ENCODE measurements around the gene RPTOR. TPM values are rescaled to one million over a fixed set of nuclear protein-coding genes. Genes with fewer than 3 reads are reported as not detected.

Gene RPTOR
- total and polyA plus RNA-seq, 10 of the 15 experiments (the other 5 are each of a cell fraction or from before 2014, with no cell fraction given): 0.18 to 32.1 (median 7.8) TPM

DNA sequence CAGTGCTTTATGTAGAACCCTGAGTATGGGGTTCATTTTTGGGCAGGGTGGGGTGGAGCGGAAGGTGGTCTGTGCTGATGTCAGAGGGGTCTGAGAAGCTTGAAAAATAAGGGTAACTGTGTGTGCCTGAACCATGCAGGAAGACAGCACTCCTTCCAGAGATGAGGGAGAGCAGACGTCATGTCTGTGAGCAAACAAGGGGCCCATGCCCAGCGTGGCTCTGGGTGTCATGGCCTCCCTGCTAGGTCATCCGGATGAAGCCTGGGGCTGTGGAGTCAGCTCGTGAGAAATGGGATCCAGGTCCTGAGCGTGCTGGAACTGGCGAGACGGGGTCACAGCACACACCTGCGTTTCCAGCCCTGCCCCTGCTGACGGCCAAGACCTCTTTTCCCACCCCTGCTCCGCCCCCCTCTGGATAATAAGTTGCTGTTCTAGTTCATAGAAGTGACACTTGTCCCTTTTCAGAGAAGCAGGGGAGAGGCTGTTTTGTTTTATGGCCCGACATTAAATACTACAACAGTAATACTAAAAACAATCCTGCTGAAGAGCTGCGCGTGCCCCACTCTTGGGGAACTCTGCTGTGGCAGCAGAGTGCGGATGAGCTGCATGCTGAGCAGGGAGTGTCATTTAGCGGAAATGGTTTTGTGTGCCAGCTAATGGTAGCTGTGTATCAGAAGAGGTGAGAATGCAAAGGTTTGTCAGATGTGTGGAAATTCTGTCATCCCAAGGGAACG, 92.6 kb downstream of the RPTOR start:
- ChIA-PET SMC1A (ENCODE audit: uncharacterized antibody, unreplicated experiment) (no interaction called here), RAD21 (ENCODE audit: unreplicated experiment) (no interaction called here), POLR2A (no interaction called here), CTCF (no interaction called here)
- Histone ChIP-seq H3K79me2 (ENCODE audit: control insufficient read depth, insufficient read depth, low read length) (peaks cover 6% of the 10 kb centered on the region), H4K20me1 (ENCODE audit: control insufficient read depth, insufficient read depth) (no peaks in the 10 kb centered on the region), H3K27me3 (replicated peaks in 1 of 2; ENCODE audit: control insufficient read depth in 2 of 2, insufficient read depth in 2 of 2, low read length in 1 of 2) (no peaks in the 10 kb centered on the region), H3K36me3 (ENCODE audit: control insufficient read depth in 2 of 2, insufficient read depth in 2 of 2, low read length in 1 of 2) (peaks cover 0 to 4% of the 10 kb centered on the region in 2 experiments; a peak in 2 of 4 replicates), H3K4me3 (no peak overlapping the region), H3K9ac (ENCODE audit: control insufficient read depth, insufficient read depth, low read length) (no peak overlapping the region), H2AFZ (ENCODE audit: control insufficient read depth, low read depth, low read length) (no peak overlapping the region), H3K27ac (ENCODE audit: control insufficient read depth, insufficient read depth) (no peak overlapping the region), H3K4me2 (ENCODE audit: control insufficient read depth, insufficient read depth) (no peak overlapping the region), H3K9me3 (replicated peaks; ENCODE audit: control insufficient read depth, insufficient read depth, low read length) (no peaks in the 10 kb centered on the region; the same call in 2 of the 3 replicates), H3K4me1 (ENCODE audit: control insufficient read depth, insufficient read depth, low read length) (no peaks in the 10 kb centered on the region)
- ATAC-seq (no peak), FAIRE-seq (no peak), DNase-seq (ENCODE audit: low read depth, low spot score) (no peak)
- no TSS peak for BruUV-seq (replicated peaks)
- in situ Hi-C loops (cut with MboI): no loop called here
- intact Hi-C loops (cut with micrococcal nuclease; ENCODE audit: unreplicated experiment): no loop called here
- no peak for TF ChIP-seq JUNB (IDR thresholded peaks at IDR 0.05)
- no peak for TF ChIP-seq ETV6 (conservative IDR thresholded peaks at IDR 0.05 in 1 of 2, IDR thresholded peaks at IDR 0.05 in 1 of 2; ENCODE audit: borderline replicate concordance in 1 of 2, low read depth in 1 of 2)
- TF ChIP-seq CREB1 (IDR thresholded peaks at IDR 0.05; ENCODE audit: low read depth): no peak
- no peak for TF ChIP-seq MTA3 (IDR thresholded peaks at IDR 0.05; ENCODE audit: borderline replicate concordance, low read length)
- no peak for TF ChIP-seq SPI1 (IDR thresholded peaks at IDR 0.05; ENCODE audit: borderline replicate concordance, insufficient read depth, low read depth, low read length)
- TF ChIP-seq SMARCA5 (IDR thresholded peaks at IDR 0.05): no peak
- TF ChIP-seq, protein P1, sequence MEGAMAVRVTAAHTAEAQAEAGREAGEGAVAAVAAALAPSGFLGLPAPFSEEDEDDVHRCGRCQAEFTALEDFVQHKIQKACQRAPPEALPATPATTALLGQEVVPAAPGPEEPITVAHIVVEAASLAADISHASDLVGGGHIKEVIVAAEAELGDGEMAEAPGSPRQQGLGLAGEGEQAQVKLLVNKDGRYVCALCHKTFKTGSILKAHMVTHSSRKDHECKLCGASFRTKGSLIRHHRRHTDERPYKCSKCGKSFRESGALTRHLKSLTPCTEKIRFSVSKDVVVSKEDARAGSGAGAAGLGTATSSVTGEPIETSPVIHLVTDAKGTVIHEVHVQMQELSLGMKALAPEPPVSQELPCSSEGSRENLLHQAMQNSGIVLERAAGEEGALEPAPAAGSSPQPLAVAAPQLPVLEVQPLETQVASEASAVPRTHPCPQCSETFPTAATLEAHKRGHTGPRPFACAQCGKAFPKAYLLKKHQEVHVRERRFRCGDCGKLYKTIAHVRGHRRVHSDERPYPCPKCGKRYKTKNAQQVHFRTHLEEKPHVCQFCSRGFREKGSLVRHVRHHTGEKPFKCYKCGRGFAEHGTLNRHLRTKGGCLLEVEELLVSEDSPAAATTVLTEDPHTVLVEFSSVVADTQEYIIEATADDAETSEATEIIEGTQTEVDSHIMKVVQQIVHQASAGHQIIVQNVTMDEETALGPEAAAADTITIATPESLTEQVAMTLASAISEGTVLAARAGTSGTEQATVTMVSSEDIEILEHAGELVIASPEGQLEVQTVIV (IDR thresholded peaks at IDR 0.05; ENCODE audit: borderline replicate concordance, partially characterized antibody): no peak
- no peak for TF ChIP-seq ZNF622 (IDR thresholded peaks at IDR 0.05)
- TF ChIP-seq, protein P2, sequence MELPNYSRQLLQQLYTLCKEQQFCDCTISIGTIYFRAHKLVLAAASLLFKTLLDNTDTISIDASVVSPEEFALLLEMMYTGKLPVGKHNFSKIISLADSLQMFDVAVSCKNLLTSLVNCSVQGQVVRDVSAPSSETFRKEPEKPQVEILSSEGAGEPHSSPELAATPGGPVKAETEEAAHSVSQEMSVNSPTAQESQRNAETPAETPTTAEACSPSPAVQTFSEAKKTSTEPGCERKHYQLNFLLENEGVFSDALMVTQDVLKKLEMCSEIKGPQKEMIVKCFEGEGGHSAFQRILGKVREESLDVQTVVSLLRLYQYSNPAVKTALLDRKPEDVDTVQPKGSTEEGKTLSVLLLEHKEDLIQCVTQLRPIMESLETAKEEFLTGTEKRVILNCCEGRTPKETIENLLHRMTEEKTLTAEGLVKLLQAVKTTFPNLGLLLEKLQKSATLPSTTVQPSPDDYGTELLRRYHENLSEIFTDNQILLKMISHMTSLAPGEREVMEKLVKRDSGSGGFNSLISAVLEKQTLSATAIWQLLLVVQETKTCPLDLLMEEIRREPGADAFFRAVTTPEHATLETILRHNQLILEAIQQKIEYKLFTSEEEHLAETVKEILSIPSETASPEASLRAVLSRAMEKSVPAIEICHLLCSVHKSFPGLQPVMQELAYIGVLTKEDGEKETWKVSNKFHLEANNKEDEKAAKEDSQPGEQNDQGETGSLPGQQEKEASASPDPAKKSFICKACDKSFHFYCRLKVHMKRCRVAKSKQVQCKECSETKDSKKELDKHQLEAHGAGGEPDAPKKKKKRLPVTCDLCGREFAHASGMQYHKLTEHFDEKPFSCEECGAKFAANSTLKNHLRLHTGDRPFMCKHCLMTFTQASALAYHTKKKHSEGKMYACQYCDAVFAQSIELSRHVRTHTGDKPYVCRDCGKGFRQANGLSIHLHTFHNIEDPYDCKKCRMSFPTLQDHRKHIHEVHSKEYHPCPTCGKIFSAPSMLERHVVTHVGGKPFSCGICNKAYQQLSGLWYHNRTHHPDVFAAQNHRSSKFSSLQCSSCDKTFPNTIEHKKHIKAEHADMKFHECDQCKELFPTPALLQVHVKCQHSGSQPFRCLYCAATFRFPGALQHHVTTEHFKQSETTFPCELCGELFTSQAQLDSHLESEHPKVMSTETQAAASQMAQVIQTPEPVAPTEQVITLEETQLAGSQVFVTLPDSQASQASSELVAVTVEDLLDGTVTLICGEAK (IDR thresholded peaks at IDR 0.05; ENCODE audit: borderline replicate concordance): no peak
- TF ChIP-seq, protein P3, sequence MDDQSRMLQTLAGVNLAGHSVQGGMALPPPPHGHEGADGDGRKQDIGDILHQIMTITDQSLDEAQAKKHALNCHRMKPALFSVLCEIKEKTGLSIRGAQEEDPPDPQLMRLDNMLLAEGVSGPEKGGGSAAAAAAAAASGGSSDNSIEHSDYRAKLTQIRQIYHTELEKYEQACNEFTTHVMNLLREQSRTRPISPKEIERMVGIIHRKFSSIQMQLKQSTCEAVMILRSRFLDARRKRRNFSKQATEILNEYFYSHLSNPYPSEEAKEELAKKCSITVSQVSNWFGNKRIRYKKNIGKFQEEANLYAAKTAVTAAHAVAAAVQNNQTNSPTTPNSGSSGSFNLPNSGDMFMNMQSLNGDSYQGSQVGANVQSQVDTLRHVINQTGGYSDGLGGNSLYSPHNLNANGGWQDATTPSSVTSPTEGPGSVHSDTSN (IDR thresholded peaks at IDR 0.05; ENCODE audit: insufficient replicate concordance, low read depth, low read length): no peak
- WGBS (ENCODE audit: insufficient coverage, insufficient replicate concordance, low lambda C conversion rate, missing lambda C conversion rate): 95% methylated on average over 17 of the region's 17 CpGs
